ENCODE data around the gene SLC38A11. TPM values are rescaled to one million over a fixed set of nuclear protein-coding genes. Genes with fewer than 3 reads are reported as not detected.

Gene SLC38A11
- total RNA-seq, result not detected in 2 replicates

GRCh38 chr2:164954954-164955701, at the start of gene SLC38A11:
Gene SLC38A11 (minus strand): TSS chr2:164955525. CDS start chr2:164955247, 278 bp downstream.

Other genes with a start within 250 kb of the SLC38A11 start
- 1.4 and 4.1 TPM in 2 replicates for gene COBLL1, start 113.7 kb downstream of the SLC38A11 start, total RNA-seq
- gene SCN3A, start 248.5 kb upstream of the SLC38A11 start, total RNA-seq, result not detected in 2 replicates

Data from myometrial cell (primary cell).